GM18861 (cell line): ENCODE results near the gene ACSBG1.

ENCODE experiments used
- ATAC-seq: cut with Tn5 transposase; IDR thresholded peaks from one replicate; pipeline ENCODE4 v1.9.1; 2021; ENCODE audit not compliant: unreplicated experiment

ACSBG1 gene, protein sequence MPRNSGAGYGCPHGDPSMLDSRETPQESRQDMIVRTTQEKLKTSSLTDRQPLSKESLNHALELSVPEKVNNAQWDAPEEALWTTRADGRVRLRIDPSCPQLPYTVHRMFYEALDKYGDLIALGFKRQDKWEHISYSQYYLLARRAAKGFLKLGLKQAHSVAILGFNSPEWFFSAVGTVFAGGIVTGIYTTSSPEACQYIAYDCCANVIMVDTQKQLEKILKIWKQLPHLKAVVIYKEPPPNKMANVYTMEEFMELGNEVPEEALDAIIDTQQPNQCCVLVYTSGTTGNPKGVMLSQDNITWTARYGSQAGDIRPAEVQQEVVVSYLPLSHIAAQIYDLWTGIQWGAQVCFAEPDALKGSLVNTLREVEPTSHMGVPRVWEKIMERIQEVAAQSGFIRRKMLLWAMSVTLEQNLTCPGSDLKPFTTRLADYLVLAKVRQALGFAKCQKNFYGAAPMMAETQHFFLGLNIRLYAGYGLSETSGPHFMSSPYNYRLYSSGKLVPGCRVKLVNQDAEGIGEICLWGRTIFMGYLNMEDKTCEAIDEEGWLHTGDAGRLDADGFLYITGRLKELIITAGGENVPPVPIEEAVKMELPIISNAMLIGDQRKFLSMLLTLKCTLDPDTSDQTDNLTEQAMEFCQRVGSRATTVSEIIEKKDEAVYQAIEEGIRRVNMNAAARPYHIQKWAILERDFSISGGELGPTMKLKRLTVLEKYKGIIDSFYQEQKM

GRCh38 chr15:78234515-78235040 is at the start of gene ACSBG1:
Gene ACSBG1, minus strand, starts transcription at chr15:78234565. Its CDS starts 64 bp downstream, at chr15:78234501.
- no peak for ATAC-seq

GRCh38 chr15:78282324-78282723 is 48.0 kb upstream of the ACSBG1 start:
- no peak for ATAC-seq

DNA sequence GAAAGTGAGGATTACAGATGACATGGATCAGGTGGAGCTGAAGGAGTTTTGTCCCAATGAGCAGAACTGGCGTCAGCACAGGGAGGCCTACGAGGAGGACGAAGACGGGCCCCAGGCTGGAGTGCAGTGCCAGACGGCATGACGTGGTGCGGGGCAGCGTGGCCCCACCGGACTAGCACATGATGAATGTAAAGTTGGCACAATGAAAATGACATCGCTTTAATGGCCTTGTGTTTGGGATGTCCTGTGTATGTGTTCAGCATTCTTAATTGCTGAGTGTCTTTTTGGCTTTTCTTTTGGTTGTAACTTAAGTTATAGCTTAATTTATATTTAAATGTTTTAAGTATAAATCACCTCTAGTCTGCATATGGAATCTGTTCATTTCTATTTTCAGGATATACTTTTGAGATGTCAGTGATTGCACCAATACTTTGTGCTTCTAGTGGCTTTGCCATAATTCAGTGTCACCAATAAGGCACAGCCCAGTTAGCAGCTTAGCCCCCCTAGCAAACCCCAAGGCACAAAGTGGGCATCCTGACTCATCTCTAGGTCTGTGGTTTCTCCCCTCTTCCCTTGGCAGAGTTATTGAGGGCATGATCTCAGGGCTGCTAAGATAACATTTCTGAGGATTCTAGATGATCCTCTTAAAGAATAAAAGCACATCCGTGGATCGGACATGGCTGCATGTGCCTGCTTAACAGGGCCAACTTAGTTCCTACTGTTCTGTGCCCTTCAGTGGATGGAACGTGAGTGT is 46.1 kb upstream of the ACSBG1 start:
- ATAC-seq = no peak

DNA sequence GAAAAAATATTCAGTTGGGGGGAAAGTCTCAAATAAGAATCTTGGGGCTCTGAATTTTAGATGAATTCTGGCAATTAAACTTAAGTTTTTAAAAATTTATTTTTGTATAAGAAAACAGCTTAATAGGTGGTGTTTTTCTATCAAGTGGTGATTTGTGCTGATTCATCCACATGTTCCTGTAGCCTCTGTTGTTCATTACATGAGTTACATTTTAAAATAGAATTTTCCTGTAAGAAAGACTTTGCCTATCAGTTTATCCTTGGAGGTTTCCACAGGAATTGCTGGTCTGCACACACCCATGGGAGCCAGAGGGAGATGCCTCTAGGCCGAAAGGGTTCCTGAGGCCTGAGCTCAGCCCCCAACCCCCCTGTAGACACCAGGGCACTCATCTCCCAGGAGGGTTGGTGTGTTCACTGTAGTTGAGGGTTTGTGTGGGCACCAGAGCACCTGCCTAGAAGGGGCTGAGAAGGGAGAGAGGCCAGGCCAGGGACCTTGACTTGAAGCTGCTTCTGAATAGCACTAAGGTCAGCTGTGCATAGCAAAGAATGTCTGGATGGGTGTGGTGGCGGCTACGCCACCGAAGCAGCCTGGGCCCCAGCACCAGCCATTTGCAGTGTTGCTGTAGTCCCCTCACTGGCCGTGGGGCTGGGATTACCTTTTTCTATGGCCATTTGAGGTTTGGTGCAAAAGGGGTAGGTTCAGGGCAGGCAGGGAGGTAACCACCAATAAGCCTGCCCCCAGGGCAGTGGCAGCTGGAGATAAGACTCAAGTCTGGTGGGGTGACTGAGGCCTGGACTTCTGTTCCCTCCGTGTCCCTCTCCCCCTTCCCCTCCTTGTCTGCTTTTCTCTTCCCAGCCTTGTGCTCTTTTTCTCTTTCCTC is 41.9 kb upstream of the ACSBG1 start:
- no peak for ATAC-seq

DNA sequence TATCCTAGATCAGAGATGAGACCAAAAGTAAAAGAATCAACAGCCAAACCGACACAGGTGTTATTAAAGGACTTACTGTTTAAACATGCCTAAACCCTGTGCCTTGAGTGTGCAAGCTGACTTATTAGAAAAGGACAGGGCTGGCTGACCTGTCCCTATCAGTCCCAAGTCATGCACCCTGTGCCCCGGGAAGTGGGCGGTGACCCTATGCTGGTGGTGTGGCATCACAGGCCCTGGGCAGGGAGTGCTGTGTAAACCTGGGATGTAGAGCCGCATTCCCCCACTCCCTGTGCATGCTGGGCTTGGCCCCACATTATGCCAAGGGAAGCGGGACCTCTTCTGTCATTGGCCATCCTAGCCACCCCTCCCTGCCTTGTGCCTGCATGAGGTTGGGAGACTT is 40.6 kb upstream of the ACSBG1 start:
- no peak for ATAC-seq

- ATAC-seq = no peak
These were observed 38.4 kb upstream of the ACSBG1 start for GRCh38 chr15:78272776-78273175.

- ATAC-seq = no peak
These were observed 38.0 kb upstream of the ACSBG1 start for GRCh38 chr15:78272316-78272715.

DNA sequence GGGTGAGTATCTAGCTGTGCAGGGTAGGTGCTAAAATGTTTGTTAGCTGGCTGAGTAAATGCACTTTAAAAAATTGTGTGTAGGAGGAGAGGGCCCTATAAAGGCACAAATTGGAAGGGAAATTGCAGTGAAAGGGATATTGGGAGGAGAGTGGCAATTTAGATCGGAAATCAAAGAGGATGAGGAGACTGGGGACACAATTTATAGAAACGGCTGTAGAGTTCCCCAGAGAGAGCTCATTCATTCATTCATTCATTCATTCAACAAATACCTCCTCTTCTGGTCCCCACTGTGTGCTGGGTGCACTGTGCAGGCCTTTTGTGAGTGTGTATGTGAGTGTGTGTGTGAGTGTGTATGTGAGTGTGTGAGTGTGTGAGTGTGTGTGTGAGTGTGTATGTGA is 32.4 kb upstream of the ACSBG1 start:
- ATAC-seq = no peak

DNA sequence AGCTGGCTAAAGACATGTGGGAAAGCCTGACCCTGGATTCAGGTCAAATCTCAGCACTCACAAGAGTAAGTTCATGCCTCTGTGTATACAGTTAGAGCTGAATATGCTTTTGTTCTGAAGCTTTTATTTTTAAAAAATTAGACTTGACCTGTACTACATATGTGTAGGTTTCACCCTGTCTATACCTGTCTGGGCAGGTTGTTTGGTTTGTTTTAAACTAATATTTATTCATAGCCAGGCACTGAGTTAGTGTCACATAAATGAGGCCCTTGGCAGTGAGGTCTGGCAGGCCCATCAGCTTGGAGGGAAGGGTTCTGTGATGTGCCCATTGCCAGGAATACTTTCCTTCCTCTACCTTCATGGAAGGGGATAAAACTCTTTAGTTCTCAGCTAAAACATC is 31.9 kb upstream of the ACSBG1 start:
- ATAC-seq = no peak

DNA sequence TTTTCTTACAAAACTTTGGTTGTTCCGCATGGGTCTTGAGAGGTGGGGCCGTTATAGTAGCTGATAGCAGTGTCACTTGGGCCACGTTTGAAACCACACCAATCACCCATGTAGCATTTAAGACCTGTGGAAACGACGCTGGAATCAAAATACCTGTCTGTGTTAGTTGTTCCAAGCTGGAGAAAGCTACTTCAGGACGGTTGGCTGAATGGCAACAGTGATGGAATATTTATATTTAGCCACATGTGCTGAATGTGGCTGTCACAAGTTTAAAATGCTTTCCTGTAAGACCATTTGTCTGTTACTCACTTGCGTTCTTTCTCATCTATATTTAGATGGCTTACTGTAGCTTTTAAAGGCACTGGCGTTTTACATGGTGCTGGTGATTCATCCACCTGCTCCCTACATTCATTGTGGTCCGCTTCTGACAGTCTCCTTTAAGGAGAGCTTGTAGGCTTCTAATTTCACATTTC is 31.4 kb upstream of the ACSBG1 start:
- no peak for ATAC-seq

DNA sequence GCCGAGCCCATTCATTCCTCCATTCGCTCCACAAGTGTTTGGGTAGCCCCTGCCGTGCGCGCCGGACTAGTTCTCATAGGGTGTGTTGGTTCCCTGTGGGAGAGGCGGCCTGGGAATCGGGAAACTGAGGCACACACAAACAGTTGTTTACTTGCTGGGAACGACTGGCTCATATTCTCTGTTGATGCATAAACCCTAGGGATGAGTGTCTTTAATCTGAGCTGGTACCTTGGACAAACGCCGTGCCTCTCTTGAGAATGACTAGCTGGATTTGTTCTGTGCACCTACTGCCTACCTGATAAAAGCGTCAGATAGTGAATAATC is 30.7 kb upstream of the ACSBG1 start:
- no peak for ATAC-seq

DNA sequence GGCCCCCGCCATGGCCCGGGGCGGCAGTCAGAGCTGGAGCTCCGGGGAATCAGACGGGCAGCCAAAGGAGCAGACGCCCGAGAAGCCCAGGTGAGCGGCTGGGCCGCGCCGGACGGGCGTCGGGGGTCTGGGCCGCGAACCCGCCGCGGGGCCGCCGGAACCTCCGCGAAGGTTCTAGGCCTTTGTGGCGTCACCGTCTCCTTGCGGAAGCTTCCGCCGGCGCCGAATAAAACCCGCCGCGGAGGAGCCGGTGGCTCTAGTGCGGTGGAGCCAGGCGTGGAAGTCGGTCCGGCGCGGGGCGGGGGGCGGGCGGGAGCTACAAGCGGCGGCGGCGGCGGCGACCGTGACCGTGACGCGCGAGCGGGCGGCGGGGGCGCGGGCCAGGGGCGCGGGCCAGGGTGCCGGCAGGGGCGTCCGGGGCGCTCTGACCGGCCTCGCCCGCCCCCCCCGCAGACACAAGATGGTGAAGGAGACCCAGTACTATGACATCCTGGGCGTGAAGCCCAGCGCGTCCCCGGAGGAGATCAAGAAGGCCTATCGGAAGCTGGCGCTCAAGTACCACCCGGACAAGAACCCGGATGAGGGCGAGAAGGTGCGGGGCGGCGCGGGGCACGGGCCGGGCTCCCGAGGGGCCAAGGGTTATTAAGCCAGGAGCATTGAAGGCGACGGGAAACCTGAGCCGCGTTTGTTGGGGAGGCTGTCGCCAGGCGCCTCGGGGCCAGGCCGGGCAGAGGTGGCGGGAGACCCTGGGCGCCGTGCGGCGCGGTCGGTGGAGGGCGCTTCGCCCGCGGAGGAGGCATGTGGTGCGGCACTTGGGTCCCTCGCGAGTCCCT is 30.2 kb upstream of the ACSBG1 start, which contains the start of gene DNAJA4:
TSS of gene DNAJA4 (plus strand) at position 259 of the 833 bp plus-strand sequence. CDS start at position 461, 202 bp downstream.
- ATAC-seq = no peak

GRCh38 chr15:78263907-78264303 is 29.5 kb upstream of the ACSBG1 start:
- no peak for ATAC-seq

DNA sequence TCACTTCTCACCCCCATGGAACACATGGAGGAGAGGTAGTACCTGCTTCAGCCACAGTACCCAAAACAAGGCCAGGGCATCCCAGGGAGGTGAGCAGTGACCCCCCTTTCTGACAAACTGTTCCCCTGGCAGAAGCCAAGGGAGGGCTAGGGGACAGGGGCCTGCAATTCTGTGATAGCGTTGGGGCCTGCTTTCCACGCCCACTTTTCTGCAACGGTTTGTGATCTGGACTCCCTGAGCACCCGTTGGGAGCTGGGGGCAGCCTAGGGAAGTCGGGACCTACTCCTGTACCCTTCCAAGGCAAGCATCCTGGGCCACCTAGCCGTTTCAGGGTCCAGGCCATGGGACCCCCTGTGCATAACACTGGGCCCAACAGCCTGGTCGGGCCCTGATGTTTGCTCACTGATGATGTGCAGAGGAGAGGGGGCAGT is 29.0 kb upstream of the ACSBG1 start:
- ATAC-seq = no peak

DNA sequence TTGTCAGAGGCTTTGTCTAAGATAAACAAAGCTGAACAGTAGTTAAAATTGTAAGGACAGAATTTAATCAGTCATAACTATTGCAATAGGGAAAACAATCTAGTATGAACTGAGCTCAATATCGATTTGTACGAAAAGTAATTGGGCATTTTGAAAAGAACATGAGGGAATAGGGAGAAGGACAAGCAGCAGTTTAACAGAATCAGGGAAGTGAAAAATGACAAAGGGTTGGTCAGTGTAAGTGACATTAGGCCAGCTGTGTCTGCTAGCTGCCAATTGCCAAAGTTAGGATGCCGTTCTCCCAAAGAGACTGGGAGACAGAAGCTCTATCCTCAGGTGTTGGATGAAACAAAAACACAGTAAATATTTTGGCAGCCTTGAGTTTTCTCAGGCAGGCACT is 26.7 kb upstream of the ACSBG1 start:
- ATAC-seq = no peak

- ATAC-seq = no peak
These were observed 26.1 kb upstream of the ACSBG1 start for GRCh38 chr15:78260489-78260888.

DNA sequence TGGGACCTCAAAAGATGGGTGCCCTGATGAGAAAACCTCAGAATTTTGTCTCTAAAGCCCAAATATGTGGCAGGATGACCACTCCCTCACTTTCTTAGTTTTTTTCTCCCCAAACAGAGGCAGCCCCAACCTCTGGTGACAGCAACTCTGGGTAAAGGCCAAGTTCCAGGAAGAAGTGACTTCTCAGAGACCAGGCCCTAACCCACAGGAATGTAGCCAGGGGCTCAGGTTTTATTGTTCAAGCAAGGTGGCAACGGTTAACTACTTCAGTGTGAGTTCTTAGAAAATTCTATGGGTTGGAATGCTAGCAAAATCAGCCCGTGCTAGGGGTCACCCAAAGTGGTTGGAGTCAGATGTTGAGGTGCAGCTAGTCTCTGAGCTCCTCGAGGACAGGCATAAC is 24.9 kb upstream of the ACSBG1 start:
- ATAC-seq = no peak

DNA sequence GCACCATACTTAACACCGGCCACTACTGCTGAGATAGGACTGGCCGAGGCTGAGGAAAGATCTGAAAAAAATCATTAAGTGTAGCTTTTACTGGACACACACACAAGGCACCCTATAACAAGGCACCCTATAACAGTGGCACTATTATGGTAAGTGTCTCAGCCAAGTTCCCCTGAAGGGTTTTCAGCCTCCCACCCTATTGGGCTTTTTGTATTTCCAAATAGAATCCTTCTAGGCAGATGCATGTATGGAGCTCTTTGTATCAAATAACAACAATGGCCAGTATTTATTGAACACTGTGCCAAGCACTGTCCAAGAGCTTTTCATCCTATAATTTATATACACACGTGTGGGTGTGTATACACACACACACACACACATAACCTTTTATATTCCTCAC is 23.3 kb upstream of the ACSBG1 start:
- ATAC-seq = no peak

- ATAC-seq = no peak
These were observed 21.7 kb upstream of the ACSBG1 start for GRCh38 chr15:78256044-78256437.
